Upper lobe of left lung (tissue), 4 donors: ENCODE results near the gene LIN7B.
"Not testable (repeated sequence)": the region's sequence is repeated elsewhere in the genome, so short reads cannot be mapped to it uniquely, and the experiment has no call there.

Source experiments
- CTCF ChIP-seq, 6 experiments: fragments of 450-650 bp in 4 of 6; fragments of 200-600 bp in 2 of 6; sonication (generic) in 2 of 6; IDR thresholded peaks; one replicate each; pipeline ENCODE4 v1.5.1; 2016 to 2019; ENCODE audit warnings: antibody characterized with exemption in 6 of 6
- EP300 ChIP-seq, 4 donors: sonication (generic); formaldehyde crosslinking; IDR thresholded peaks; one replicate each; pipeline ENCODE4 v1.5.1; 2017; ENCODE audit warnings: antibody characterized with exemption in 4 of 4, control low read depth in 2 of 4
- POLR2A ChIP-seq, 4 donors: fragments of 450-650 bp; IDR thresholded peaks; one replicate each; pipeline ENCODE4 v1.5.1; 2016 to 2017; ENCODE audit warnings: antibody characterized with exemption in 4 of 4, mild to moderate bottlenecking in 2 of 4

GRCh38 chr19:49123285-49123684 lies 9.1 kb downstream of the LIN7B start:
- TF ChIP-seq CTCF, POLR2A, EP300 (IDR thresholded peaks at IDR 0.05): not testable (repeated sequence)
